ENCODE data around the gene ALB.

Gene ALB

GRCh38 chr4:73423184-73423583, 19.1 kb downstream of the ALB start:
- Histone ChIP-seq H3K9ac (no peak overlapping the region), H3K4me1 (no peaks in the 10 kb centered on the region), H3K9me3 (replicated peaks in 1 of 11) (no peaks in the 10 kb centered on the region), H3K27me3 (no peaks in the 10 kb centered on the region), H4K20me1 (no peaks in the 10 kb centered on the region), H3K4me2 (no peak overlapping the region), H3K4me3 (no peak overlapping the region), H3K36me3 (no peaks in the 10 kb centered on the region), H3K27ac (no peak overlapping the region)
- TF ChIP-seq Cebpa-rat (IDR thresholded peaks at IDR 0.05), result no peak

GRCh38 chr4:73426666-73427065, 22.6 kb downstream of the ALB start:
- no peak for TF ChIP-seq Cebpa-rat (IDR thresholded peaks at IDR 0.05)
- Histone ChIP-seq H3K9ac (no peak overlapping the region), H3K4me3 (no peak overlapping the region), H3K27ac (no peak overlapping the region), H3K4me2 (no peak overlapping the region), H3K4me1 (no peaks in the 10 kb centered on the region), H3K27me3 (no peaks in the 10 kb centered on the region), H3K36me3 (no peaks in the 10 kb centered on the region), H4K20me1 (no peaks in the 10 kb centered on the region), H3K9me3 (replicated peaks in 1 of 11) (no peaks in the 10 kb centered on the region)

- Histone ChIP-seq H3K9ac (no peak overlapping the region), H3K4me2 (no peak overlapping the region), H3K27me3 (no peaks in the 10 kb centered on the region), H3K4me3 (no peak overlapping the region), H4K20me1 (no peaks in the 10 kb centered on the region), H3K9me3 (replicated peaks in 1 of 11) (no peaks in the 10 kb centered on the region), H3K27ac (no peak overlapping the region), H3K36me3 (no peaks in the 10 kb centered on the region), H3K4me1 (no peaks in the 10 kb centered on the region)
- no peak for TF ChIP-seq Cebpa-rat (IDR thresholded peaks at IDR 0.05)
Measured at GRCh38 chr4:73429118-73429517, 25.0 kb downstream of the ALB start.

- no peaks in the 10 kb centered on the region for H3K9me3 ChIP-seq (replicated peaks in 1 of 11)
- H3K27me3 ChIP-seq, result no peaks in the 10 kb centered on the region
- H3K27ac ChIP-seq, result no peak overlapping the region
- H3K4me3 ChIP-seq, result no peak overlapping the region
- no peaks in the 10 kb centered on the region for H4K20me1 ChIP-seq
- H3K9ac ChIP-seq, result no peak overlapping the region
- no peaks in the 10 kb centered on the region for H3K4me1 ChIP-seq
- H3K36me3 ChIP-seq, result no peaks in the 10 kb centered on the region
- TF ChIP-seq Cebpa-rat (IDR thresholded peaks at IDR 0.05), result no peak
- H3K4me2 ChIP-seq, result no peak overlapping the region
Measured at GRCh38 chr4:73429826-73430587, 25.9 kb downstream of the ALB start.

GRCh38 chr4:73431813-73432168, 27.7 kb downstream of the ALB start:
- no peaks in the 10 kb centered on the region for H4K20me1 ChIP-seq
- TF ChIP-seq Cebpa-rat (IDR thresholded peaks at IDR 0.05), result no peak
- no peak overlapping the region for H3K4me3 ChIP-seq
- H3K9me3 ChIP-seq (replicated peaks in 1 of 11), result no peaks in the 10 kb centered on the region
- no peaks in the 10 kb centered on the region for H3K36me3 ChIP-seq
- H3K9ac ChIP-seq, result no peak overlapping the region
- H3K4me1 ChIP-seq, result no peaks in the 10 kb centered on the region
- H3K4me2 ChIP-seq, result no peak overlapping the region
- no peaks in the 10 kb centered on the region for H3K27me3 ChIP-seq
- H3K27ac ChIP-seq, result no peak overlapping the region

DNA sequence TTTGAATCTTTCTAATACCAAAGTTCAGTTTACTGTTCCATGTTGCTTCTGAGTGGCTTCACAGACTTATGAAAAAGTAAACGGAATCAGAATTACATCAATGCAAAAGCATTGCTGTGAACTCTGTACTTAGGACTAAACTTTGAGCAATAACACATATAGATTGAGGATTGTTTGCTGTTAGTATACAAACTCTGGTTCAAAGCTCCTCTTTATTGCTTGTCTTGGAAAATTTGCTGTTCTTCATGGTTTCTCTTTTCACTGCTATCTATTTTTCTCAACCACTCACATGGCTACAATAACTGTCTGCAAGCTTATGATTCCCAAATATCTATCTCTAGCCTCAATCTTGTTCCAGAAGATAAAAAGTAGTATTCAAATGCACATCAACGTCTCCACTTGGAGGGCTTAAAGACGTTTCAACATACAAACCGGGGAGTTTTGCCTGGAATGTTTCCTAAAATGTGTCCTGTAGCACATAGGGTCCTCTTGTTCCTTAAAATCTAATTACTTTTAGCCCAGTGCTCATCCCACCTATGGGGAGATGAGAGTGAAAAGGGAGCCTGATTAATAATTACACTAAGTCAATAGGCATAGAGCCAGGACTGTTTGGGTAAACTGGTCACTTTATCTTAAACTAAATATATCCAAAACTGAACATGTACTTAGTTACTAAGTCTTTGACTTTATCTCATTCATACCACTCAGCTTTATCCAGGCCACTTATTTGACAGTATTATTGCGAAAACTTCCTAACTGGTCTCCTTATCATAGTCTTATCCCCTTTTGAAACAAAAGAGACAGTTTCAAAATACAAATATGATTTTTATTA, 28.3 kb downstream of the ALB start:
- Histone ChIP-seq H3K27ac (no peak overlapping the region), H3K36me3 (no peaks in the 10 kb centered on the region), H3K4me2 (no peak overlapping the region), H3K4me1 (no peaks in the 10 kb centered on the region), H3K9me3 (replicated peaks in 1 of 11) (no peaks in the 10 kb centered on the region), H3K27me3 (no peaks in the 10 kb centered on the region), H4K20me1 (no peaks in the 10 kb centered on the region), H3K9ac (no peak overlapping the region), H3K4me3 (no peak overlapping the region)
- TF ChIP-seq Cebpa-rat (IDR thresholded peaks at IDR 0.05), result no peak

DNA sequence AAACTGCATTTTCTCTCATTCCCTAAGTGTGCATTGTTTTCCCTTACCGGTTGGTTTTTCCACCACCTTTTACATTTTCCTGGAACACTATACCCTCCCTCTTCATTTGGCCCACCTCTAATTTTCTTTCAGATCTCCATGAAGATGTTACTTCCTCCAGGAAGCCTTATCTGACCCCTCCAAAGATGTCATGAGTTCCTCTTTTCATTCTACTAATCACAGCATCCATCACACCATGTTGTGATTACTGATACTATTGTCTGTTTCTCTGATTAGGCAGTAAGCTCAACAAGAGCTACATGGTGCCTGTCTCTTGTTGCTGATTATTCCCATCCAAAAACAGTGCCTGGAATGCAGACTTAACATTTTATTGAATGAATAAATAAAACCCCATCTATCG, 29.1 kb downstream of the ALB start:
- Histone ChIP-seq H3K27ac (no peak overlapping the region), H3K4me2 (no peak overlapping the region), H3K9me3 (replicated peaks in 1 of 11) (no peaks in the 10 kb centered on the region), H3K9ac (no peak overlapping the region), H3K4me1 (no peaks in the 10 kb centered on the region), H4K20me1 (no peaks in the 10 kb centered on the region), H3K4me3 (no peak overlapping the region), H3K27me3 (no peaks in the 10 kb centered on the region), H3K36me3 (no peaks in the 10 kb centered on the region)
- no peak for TF ChIP-seq Cebpa-rat (IDR thresholded peaks at IDR 0.05)

- Histone ChIP-seq H3K9ac (no peak overlapping the region), H3K9me3 (replicated peaks in 1 of 11) (no peaks in the 10 kb centered on the region), H3K36me3 (no peaks in the 10 kb centered on the region), H3K27me3 (no peaks in the 10 kb centered on the region), H3K4me3 (no peak overlapping the region), H4K20me1 (no peaks in the 10 kb centered on the region), H3K4me2 (no peak overlapping the region), H3K27ac (no peak overlapping the region), H3K4me1 (no peaks in the 10 kb centered on the region)
- no peak for TF ChIP-seq Cebpa-rat (IDR thresholded peaks at IDR 0.05)
Measured at GRCh38 chr4:73434311-73434710, 30.2 kb downstream of the ALB start.

GRCh38 chr4:73435984-73436383, 31.9 kb downstream of the ALB start, which contains the start of gene AFP:
Gene AFP, plus strand, starts transcription at chr4:73436221. Its CDS starts 42 bp downstream, at chr4:73436263.
- H3K36me3 ChIP-seq, result no peaks in the 10 kb centered on the region
- no peak within 1 kb of the TSS for H3K4me2 ChIP-seq
- no peak within 1 kb of the TSS for H3K9ac ChIP-seq
- no peaks in the 10 kb centered on the region for H3K9me3 ChIP-seq (replicated peaks in 1 of 11)
- no peaks in the 10 kb centered on the region for H3K4me1 ChIP-seq
- no peak within 1 kb of the TSS for H3K27ac ChIP-seq
- H3K4me3 ChIP-seq, result no peak within 1 kb of the TSS
- H4K20me1 ChIP-seq, result no peaks in the 10 kb centered on the region
- TF ChIP-seq Cebpa-rat (IDR thresholded peaks at IDR 0.05), result no peak
- no peaks in the 10 kb centered on the region for H3K27me3 ChIP-seq
